Sigmoid colon (tissue), 4 donors: ENCODE data around the gene MT4.

ENCODE experiments used
- CTCF ChIP-seq, 4 experiments: fragments of 450-650 bp in 3 of 4; fragments of 200-600 bp in 1 of 4; IDR thresholded peaks; one replicate each; pipeline ENCODE4 v1.5.1; 2016 to 2019; ENCODE audit warnings: antibody characterized with exemption in 4 of 4, mild to moderate bottlenecking in 3 of 4, moderate library complexity in 2 of 4
- EP300 ChIP-seq, 4 donors: sonication (generic); formaldehyde crosslinking; IDR thresholded peaks; one replicate each; pipeline ENCODE4 v1.6.1; 2017; ENCODE audit warnings: antibody characterized with exemption in 4 of 4
- POLR2A ChIP-seq, 2 donors: fragments of 450-650 bp; IDR thresholded peaks; one replicate each; pipeline ENCODE4 v1.6.1; 2016; ENCODE audit warnings: antibody characterized with exemption in 2 of 2, mild to moderate bottlenecking in 2 of 2, moderate library complexity in 2 of 2

DNA sequence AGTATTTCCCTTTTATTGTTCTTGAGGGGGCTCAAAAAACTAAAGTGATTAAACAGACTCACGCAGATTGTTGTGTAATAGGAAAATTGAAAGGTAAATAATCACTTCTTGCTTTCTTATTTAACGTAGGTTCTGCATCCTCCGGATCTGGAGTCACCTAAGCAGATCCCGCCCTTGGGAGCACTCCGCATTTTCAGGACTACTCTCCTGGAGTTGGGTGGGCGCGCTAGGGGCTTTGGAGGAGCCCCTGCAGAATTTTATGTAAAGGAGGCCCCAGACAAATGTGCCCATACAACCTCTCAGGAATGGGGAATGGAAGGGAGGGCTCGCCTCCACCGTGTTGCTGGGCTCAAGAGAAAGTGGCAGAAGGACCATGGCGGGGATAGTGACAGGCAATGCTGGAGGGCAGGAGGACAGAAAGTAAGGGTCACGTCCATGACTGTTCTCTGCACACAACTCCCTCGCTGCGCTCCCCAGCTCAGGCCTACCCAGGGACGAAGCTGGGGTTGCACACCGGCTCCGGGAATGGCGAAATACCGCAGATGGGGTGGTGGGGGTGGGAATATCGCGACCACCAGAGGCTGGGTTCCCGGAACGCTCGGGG is 51.8 kb downstream of the MT4 start:
- TF ChIP-seq CTCF (IDR thresholded peaks at IDR 0.05) (no peak), POLR2A (IDR thresholded peaks at IDR 0.05) (no peak), EP300 (IDR thresholded peaks at IDR 0.05) (no peak)
